Mesenchymal stem cell (in vitro differentiated cells and primary cell): ENCODE measurements around the gene DSC2.
A peak's percentile ranks its signal among the peaks of the same experiment; 100 is the strongest.

Experiments used
- DNase-seq: peaks from one replicate; pipeline ENCODE4 v3.0.0-alpha.2; 2013
- H2AFZ ChIP-seq: one replicate; pipeline ENCODE4 v1.6.1; 2013; ENCODE audit warnings: low read depth, mild to moderate bottlenecking, control low read depth, inconsistent platforms, low read length, moderate library complexity
- H2AK5ac ChIP-seq: 2 replicates; pipeline ENCODE4 v1.6.1; 2013; ENCODE audit warnings: low read length, moderate library complexity, mild to moderate bottlenecking, inconsistent platforms; ENCODE audit not compliant: severe bottlenecking
- H2BK120ac ChIP-seq: one replicate; pipeline ENCODE4 v1.6.1; 2013; ENCODE audit warnings: low read depth, mild to moderate bottlenecking, inconsistent platforms, low read length, moderate library complexity
- H2BK12ac ChIP-seq, 2 experiments: one replicate each; pipeline ENCODE4 v1.6.1; 2013; ENCODE audit warnings: inconsistent platforms in 2 of 2, low read length in 2 of 2, mild to moderate bottlenecking in 2 of 2, moderate library complexity in 2 of 2, control low read depth in 1 of 2
- H2BK15ac ChIP-seq: one replicate; pipeline ENCODE4 v1.6.1; 2013; ENCODE audit warnings: mild to moderate bottlenecking, low read depth, inconsistent platforms; ENCODE audit not compliant: poor library complexity, severe bottlenecking
- H2BK5ac ChIP-seq: 2 replicates; pipeline ENCODE4 v1.6.1; 2013; ENCODE audit warnings: low read depth, mild to moderate bottlenecking, low read length, control low read depth, inconsistent platforms; ENCODE audit not compliant: poor library complexity, severe bottlenecking
- H3K14ac ChIP-seq, 2 experiments: one replicate each; pipeline ENCODE4 v1.6.1; 2013; ENCODE audit warnings: inconsistent platforms in 2 of 2, low read length in 2 of 2, control low read depth in 1 of 2, mild to moderate bottlenecking in 1 of 2, moderate library complexity in 1 of 2
- H3K18ac ChIP-seq, 2 experiments: one replicate each; pipeline ENCODE4 v1.6.1; 2013; ENCODE audit warnings: inconsistent platforms in 2 of 2, low read length in 2 of 2, control low read depth in 1 of 2, low read depth in 1 of 2, mild to moderate bottlenecking in 1 of 2
- H3K23ac ChIP-seq, 2 experiments: one replicate each; pipeline ENCODE4 v1.6.1; 2013; ENCODE audit warnings: inconsistent platforms in 2 of 2, low read length in 2 of 2, mild to moderate bottlenecking in 2 of 2, moderate library complexity in 2 of 2, control low read depth in 1 of 2
- H3K27ac ChIP-seq: 2 replicates; pipeline ENCODE4 v1.5.1; 2013; ENCODE audit warnings: mild to moderate bottlenecking, moderate library complexity, low read length, control low read depth, inconsistent platforms; ENCODE audit not compliant: poor library complexity, severe bottlenecking
- H3K27me3 ChIP-seq, 2 experiments: 2 replicates each; pipeline versions ENCODE4 v1.6.1 to v1.7.0; 2013; ENCODE audit warnings: low read length in 2 of 2, mild to moderate bottlenecking in 2 of 2, moderate library complexity in 2 of 2, control low read depth in 1 of 2, inconsistent platforms in 1 of 2; ENCODE audit not compliant: control insufficient read depth in 1 of 2, insufficient read depth in 1 of 2
- H3K36me3 ChIP-seq, 2 experiments: 2 replicates each; pipeline versions ENCODE4 v1.6.1 to v1.7.0; 2013; ENCODE audit warnings: low read length in 2 of 2, control low read depth in 1 of 2, inconsistent platforms in 1 of 2, low read depth in 1 of 2, mild to moderate bottlenecking in 1 of 2; ENCODE audit not compliant: insufficient read depth in 2 of 2, control insufficient read depth in 1 of 2
- H3K4ac ChIP-seq, 2 experiments: one replicate each; pipeline ENCODE4 v1.6.1; 2013; ENCODE audit warnings: inconsistent platforms in 2 of 2, low read length in 2 of 2, mild to moderate bottlenecking in 2 of 2, moderate library complexity in 2 of 2, control low read depth in 1 of 2, low read depth in 1 of 2
- H3K4me1 ChIP-seq: 2 replicates; pipeline ENCODE4 v1.6.1; 2013; ENCODE audit warnings: low read depth, low read length, control low read depth; ENCODE audit not compliant: control insufficient read depth, insufficient read depth
- H3K4me2 ChIP-seq: 2 replicates; pipeline ENCODE4 v1.6.1; 2013; ENCODE audit warnings: low read length, mild to moderate bottlenecking, inconsistent platforms; ENCODE audit not compliant: poor library complexity, severe bottlenecking
- H3K4me3 ChIP-seq, 2 experiments: 2 replicates each; pipeline versions ENCODE4 v1.5.1 to v1.7.0; 2013; ENCODE audit warnings: low read length in 2 of 2, mild to moderate bottlenecking in 2 of 2, control low read depth in 1 of 2, low read depth in 1 of 2; ENCODE audit not compliant: insufficient read depth in 1 of 2
- H3K79me1 ChIP-seq: replicated peaks from 2 replicates; pipeline ENCODE4 v1.6.1; 2013; ENCODE audit warnings: mild to moderate bottlenecking, control low read depth, low read length, inconsistent platforms; ENCODE audit not compliant: poor library complexity, severe bottlenecking
- H3K9ac ChIP-seq: 2 replicates; pipeline ENCODE4 v1.7.0; 2013; ENCODE audit warnings: mild to moderate bottlenecking, low read length, moderate library complexity
- H3K9me3 ChIP-seq: 2 replicates; pipeline ENCODE4 v1.7.0; 2013; ENCODE audit warnings: mild to moderate bottlenecking, low read length; ENCODE audit not compliant: control insufficient read depth
- H4K8ac ChIP-seq: one replicate; pipeline ENCODE4 v1.6.1; 2013; ENCODE audit warnings: inconsistent platforms, mild to moderate bottlenecking, low read length, moderate library complexity
- H4K91ac ChIP-seq: one replicate; pipeline ENCODE4 v1.6.1; 2013; ENCODE audit warnings: mild to moderate bottlenecking, low read length, inconsistent platforms
- WGBS: methylation state at CpG from one replicate; pipeline ENCODE4 v1.1.7; 2013; ENCODE audit warnings: mixed read lengths; 5-methylcytosine and 5-hydroxymethylcytosine counted together

Gene DSC2

GRCh38 chr18:31077878-31078277 is 24.3 kb downstream of the DSC2 start:
- 100% methylated on average over 1 of the region's 1 CpG for WGBS
- no peak for DNase-seq
- no peak overlapping the region for H2BK12ac ChIP-seq
- H2BK15ac ChIP-seq, result no peak overlapping the region
- H3K18ac ChIP-seq, result no peak overlapping the region
- H3K9me3 ChIP-seq, result no peaks in the 10 kb centered on the region
- no peak overlapping the region for H3K14ac ChIP-seq
- no peak overlapping the region for H3K9ac ChIP-seq
- H3K27me3 ChIP-seq, result no peaks in the 10 kb centered on the region
- peaks cover 0 to 14% of the 10 kb centered on the region in 2 experiments for H3K36me3 ChIP-seq
- no peak overlapping the region for H3K23ac ChIP-seq
- no peak overlapping the region for H3K4me3 ChIP-seq
- H2AFZ ChIP-seq, result no peak overlapping the region
- no peak overlapping the region for H3K27ac ChIP-seq
- no peak overlapping the region for H2BK120ac ChIP-seq
- no peak overlapping the region for H4K91ac ChIP-seq
- no peak overlapping the region for H3K4ac ChIP-seq
- H4K8ac ChIP-seq, result no peak overlapping the region
- no peak overlapping the region for H3K4me2 ChIP-seq
- H2BK5ac ChIP-seq, result no peak overlapping the region
- peaks cover 4% of the 10 kb centered on the region for H3K79me1 ChIP-seq
- no peaks in the 10 kb centered on the region for H3K4me1 ChIP-seq
- no peak overlapping the region for H2AK5ac ChIP-seq

DNA sequence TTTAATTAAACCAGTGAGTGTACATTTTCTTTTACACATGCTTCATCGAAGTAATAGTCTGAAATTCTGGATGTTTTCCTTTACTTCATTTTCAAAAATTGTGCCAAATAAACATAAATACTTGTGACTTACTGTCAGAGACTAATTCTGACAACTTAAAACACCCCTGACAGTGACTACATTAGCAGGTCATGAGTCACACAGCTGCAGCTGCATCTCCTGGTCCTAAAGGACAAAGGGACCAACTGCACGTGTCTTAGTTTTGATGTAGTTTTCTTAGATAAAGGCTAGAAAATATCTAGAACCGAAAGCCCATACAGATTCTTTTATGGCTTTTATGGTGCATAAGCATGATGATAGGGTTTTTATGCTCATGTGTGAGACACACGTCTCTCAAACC is 30.0 kb downstream of the DSC2 start:
- H3K36me3 ChIP-seq, result peaks cover 0 to 11% of the 10 kb centered on the region in 2 experiments
- no peaks in the 10 kb centered on the region for H3K9me3 ChIP-seq
- no peak overlapping the region for H2BK15ac ChIP-seq
- H2BK120ac ChIP-seq, result no peak overlapping the region
- H3K4me3 ChIP-seq, result no peak overlapping the region
- no peak overlapping the region for H3K4ac ChIP-seq
- no peak overlapping the region for H3K9ac ChIP-seq
- no peak overlapping the region for H2AFZ ChIP-seq
- no peak overlapping the region for H4K91ac ChIP-seq
- H3K79me1 ChIP-seq, result peaks cover 4% of the 10 kb centered on the region
- no peak overlapping the region for H3K23ac ChIP-seq
- no peak overlapping the region for H4K8ac ChIP-seq
- H3K18ac ChIP-seq, result no peak overlapping the region
- H3K4me2 ChIP-seq, result no peak overlapping the region
- no peak overlapping the region for H2BK5ac ChIP-seq
- H3K14ac ChIP-seq, result no peak overlapping the region
- no peaks in the 10 kb centered on the region for H3K4me1 ChIP-seq
- no peak overlapping the region for H3K27ac ChIP-seq
- no peak overlapping the region for H2BK12ac ChIP-seq
- DNase-seq, result peak; percentile 8
- no peak overlapping the region for H2AK5ac ChIP-seq
- WGBS, result 50% methylated on average over 4 of the region's 4 CpGs
- no peaks in the 10 kb centered on the region for H3K27me3 ChIP-seq

- Histone ChIP-seq H3K79me1 (no peaks in the 10 kb centered on the region), H2BK15ac (no peak overlapping the region), H3K14ac (no peak overlapping the region), H3K27me3 (no peaks in the 10 kb centered on the region), H3K4ac (no peak overlapping the region), H3K4me3 (no peak overlapping the region), H2BK120ac (no peak overlapping the region), H3K18ac (no peak overlapping the region), H3K27ac (no peak overlapping the region), H2BK5ac (no peak overlapping the region), H2AK5ac (no peak overlapping the region), H3K4me1 (no peaks in the 10 kb centered on the region), H2BK12ac (no peak overlapping the region), H2AFZ (no peak overlapping the region), H4K8ac (no peak overlapping the region), H3K4me2 (no peak overlapping the region), H3K23ac (no peak overlapping the region), H4K91ac (no peak overlapping the region), H3K9ac (no peak overlapping the region), H3K36me3 (peaks cover 0 to 11% of the 10 kb centered on the region in 2 experiments), H3K9me3 (no peaks in the 10 kb centered on the region)
- peak; percentile 40 for DNase-seq
- 10% methylated on average over 1 of the region's 3 CpGs for WGBS
Measured at GRCh38 chr18:31070206-31070605, 32.0 kb downstream of the DSC2 start.

DNA sequence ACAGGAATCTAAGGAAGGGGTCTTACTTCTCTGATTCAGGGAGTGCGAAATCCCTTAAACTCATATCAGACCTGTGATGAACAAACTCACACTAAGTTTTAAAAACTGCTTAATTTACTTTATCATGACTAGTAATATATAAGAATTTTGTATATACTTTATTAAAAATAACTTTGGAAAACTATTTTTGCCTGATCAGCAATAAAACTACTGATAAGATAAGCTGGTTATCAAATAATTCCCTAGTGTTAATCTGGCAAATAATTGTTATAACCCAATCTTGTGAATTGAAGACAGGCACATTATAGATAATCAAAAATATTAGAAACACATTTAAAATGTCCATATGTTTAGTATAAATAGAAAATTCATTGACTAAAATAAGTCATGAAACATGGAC is 36.0 kb downstream of the DSC2 start:
- peaks cover 1% of the 10 kb centered on the region for H3K4me1 ChIP-seq
- WGBS, result no CpG with 5 or more reads among the region's 1 CpG

More for the DNA sequence above, 36.0 kb downstream of the DSC2 start:
- H3K4me3 ChIP-seq, result no peak overlapping the region
- H2BK120ac ChIP-seq, result no peak overlapping the region
- no peak overlapping the region for H3K4me2 ChIP-seq
- H3K9ac ChIP-seq, result no peak overlapping the region
- no peak overlapping the region for H2AK5ac ChIP-seq
- H2BK5ac ChIP-seq, result no peak overlapping the region
- no peak overlapping the region for H2BK15ac ChIP-seq
- H3K18ac ChIP-seq, result no peak overlapping the region
- H3K27ac ChIP-seq, result no peak overlapping the region
- H3K27me3 ChIP-seq, result no peaks in the 10 kb centered on the region
- H3K9me3 ChIP-seq, result no peaks in the 10 kb centered on the region
- no peak overlapping the region for H4K91ac ChIP-seq
- H4K8ac ChIP-seq, result no peak overlapping the region
- peaks cover 0 to 4% of the 10 kb centered on the region in 2 experiments for H3K36me3 ChIP-seq
- H3K4ac ChIP-seq, result no peak overlapping the region
- DNase-seq, result no peak
- H2BK12ac ChIP-seq, result no peak overlapping the region
- no peak overlapping the region for H3K14ac ChIP-seq
- no peaks in the 10 kb centered on the region for H3K79me1 ChIP-seq
- H2AFZ ChIP-seq, result no peak overlapping the region
- no peak overlapping the region for H3K23ac ChIP-seq
